ENCODE results near the gene PHACTR1.

DNA sequence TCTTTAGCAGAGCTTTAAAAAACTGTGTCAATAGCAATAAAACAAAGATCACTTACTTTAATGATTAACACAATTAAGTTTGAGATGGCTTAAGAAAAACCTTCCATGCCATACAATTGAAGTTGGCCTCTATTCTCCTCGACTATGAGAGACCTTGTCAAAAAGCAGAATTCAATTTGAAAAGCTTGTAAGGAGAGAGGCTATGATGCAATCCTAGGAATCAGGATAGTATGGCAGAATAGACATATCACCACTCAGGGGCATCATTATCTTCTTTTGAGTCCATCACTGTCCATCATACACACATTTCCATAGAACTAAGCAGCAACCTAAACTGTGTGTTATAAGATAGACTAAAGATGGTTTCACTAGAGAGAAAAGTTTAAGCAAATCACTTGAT is 594.6 kb downstream of the PHACTR1 start:
- no peak for TF ChIP-seq EZH2 (IDR thresholded peaks at IDR 0.05; ENCODE audit: insufficient read depth, poor library complexity, severe bottlenecking)
- TF ChIP-seq EZH2phosphoT487 (IDR thresholded peaks at IDR 0.05; ENCODE audit: insufficient read depth, low read depth) = no peak

Measured in GM23248 (cell line).